ENCODE results near the gene MYOC. TPM values are rescaled to one million over a fixed set of nuclear protein-coding genes. Genes with fewer than 3 reads are reported as not detected.
"Not testable (repeated sequence)": the region's sequence is repeated elsewhere in the genome, so short reads cannot be mapped to it uniquely, and the experiment has no call there.

MYOC gene
- total RNA-seq, 2 experiments from 2014 or later = not detected

DNA sequence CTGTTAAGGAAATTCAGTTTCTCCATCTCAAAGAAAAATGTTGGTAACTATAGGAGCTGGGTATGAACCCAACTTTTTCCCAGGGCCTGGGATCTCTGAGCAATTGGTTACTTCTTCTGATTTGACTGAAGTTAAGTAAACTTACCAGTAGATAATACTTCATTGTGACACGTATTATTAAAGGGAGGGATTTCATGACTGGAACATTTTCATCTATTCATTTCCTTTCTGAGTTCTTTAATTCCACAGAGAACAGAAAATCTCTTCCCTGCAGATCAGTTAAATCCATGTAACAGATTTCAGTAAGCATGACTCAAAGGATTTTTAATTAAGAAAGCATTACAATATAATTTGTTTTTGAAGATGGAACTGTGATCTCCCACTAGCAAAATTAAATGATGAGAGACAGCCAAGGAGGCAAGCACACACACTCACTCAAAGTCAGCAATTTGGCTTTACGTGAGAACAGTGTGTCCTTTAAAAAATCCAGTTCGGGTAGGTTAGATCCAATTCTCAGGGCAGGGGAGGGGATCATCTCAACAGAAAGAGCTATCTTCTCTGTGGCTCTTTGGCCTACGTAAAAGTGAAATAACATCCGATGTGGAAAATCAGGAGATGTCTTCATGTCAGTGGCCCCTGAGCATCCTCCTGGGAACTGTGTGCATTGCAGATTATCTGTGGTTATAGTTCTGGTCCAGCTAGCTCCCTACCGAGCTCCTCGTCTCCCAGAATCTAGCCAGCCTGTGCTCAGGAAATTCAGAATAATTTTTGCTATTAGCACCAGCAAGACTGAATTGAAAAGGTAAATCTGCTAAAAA, 10.8 kb upstream of the MYOC start:
- Mint-ChIP-seq H3K27ac (no peak overlapping the region), H3K9me3 (ENCODE audit: low read depth) (no peaks in the 10 kb centered on the region), H3K36me3 (no peaks in the 10 kb centered on the region), H3K4me1 (no peaks in the 10 kb centered on the region), H3K27me3 (peaks cover 8% of the 10 kb centered on the region), H3K4me3 (no peak overlapping the region)
- DNase-seq = no peak
- CTCF ChIA-PET = no interaction called here
- no peak for ATAC-seq

DNA sequence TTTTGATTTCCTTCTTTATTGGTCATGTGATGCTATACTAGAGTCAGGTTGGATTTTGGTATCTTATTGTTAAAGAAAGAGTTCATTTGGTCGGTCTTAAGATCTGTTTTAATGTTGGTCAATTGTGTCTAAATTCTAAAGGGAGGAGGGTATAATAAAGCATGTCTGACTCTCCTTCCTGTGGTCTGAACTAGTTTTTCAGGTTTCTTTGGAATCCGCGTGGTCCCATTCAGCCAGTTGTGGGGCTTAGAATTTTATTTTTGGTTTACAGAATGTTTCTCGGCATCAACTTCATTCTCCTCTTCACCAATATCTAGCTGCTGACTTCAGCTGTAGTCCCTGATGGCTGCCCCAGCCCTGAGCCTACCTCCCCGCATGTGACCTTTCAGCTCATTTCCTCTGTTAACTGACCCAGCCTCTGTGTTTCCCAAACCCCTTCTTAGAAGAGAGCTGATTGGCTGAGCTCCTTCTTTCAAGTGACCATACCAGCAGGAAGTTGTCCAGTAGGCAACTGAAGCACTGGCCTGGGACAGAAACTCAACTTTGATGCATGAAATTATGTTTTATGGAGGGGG, 8.7 kb upstream of the MYOC start:
- no peak for DNase-seq
- Mint-ChIP-seq H3K9me3 (ENCODE audit: low read depth) (no peaks in the 10 kb centered on the region), H3K27ac (no peak overlapping the region), H3K4me3 (no peak overlapping the region), H3K36me3 (no peaks in the 10 kb centered on the region), H3K4me1 (no peaks in the 10 kb centered on the region), H3K27me3 (peaks cover 12% of the 10 kb centered on the region)
- no peak for ATAC-seq
- CTCF ChIA-PET = interaction anchor here (0.9 to 1.0 kb wide), 2 partner anchors 17 kb away, joined by 3 read pairs; no protein-coding TSS in a partner anchor

DNA sequence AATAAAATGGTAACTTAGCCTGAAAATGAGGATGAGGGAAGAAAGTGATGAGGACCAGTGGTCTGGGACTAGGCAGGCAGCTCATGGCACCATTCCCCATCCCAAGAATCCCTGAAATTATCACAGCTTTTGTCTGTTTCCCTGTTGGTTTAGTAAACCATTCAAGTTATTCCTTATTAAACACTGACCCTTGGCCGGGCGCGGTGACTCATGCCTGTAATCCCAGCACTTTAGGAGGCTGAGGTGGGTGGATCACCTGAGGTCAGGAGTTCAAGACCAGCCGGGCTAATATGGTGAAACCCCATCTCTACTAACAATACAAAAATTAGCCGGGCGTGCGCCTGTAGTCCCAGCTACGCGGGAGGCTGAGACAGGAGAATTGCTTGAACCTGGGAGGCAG, 3.7 kb upstream of the MYOC start:
- H3K36me3 Mint-ChIP-seq; H3K4me3 Mint-ChIP-seq; H3K4me1 Mint-ChIP-seq; DNase-seq; H3K27ac Mint-ChIP-seq; H3K9me3 Mint-ChIP-seq (ENCODE audit: low read depth); ATAC-seq: not testable (repeated sequence)
- CTCF ChIA-PET = interaction anchor here (1.5 to 3.2 kb wide), 4 partner anchors 11 to 325 kb away, joined by 3 to 31 read pairs (median 6); partner anchors contain the start of gene PRRC2C
- H3K27me3 Mint-ChIP-seq = peaks cover 42% of the 10 kb centered on the region

DNA sequence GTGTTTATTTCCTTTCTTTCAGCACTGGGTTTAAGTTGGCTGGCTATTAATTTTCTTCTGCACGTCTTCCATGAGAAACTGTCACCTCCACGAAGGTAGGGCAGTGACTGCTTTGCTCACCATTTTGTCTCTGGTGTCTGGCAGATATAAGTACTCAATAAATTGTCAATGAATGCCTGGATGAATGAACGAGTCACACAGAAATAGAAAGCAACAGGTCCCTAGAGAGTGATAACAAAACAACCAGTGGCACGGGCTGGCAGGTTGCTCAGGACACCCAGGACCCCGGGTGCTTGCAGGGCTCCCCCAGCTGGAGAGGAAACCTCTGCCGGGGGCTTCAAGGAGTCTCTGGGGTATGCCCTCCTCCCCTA, 3.2 kb upstream of the MYOC start:
- no peak overlapping the region for H3K27ac Mint-ChIP-seq
- ATAC-seq = no peak
- H3K4me3 Mint-ChIP-seq = no peak overlapping the region
- H3K4me1 Mint-ChIP-seq = peaks cover 8% of the 10 kb centered on the region
- no peak for DNase-seq
- no peaks in the 10 kb centered on the region for H3K9me3 Mint-ChIP-seq (ENCODE audit: low read depth)
- no peaks in the 10 kb centered on the region for H3K36me3 Mint-ChIP-seq
- H3K27me3 Mint-ChIP-seq = peaks cover 47% of the 10 kb centered on the region
- CTCF ChIA-PET = interaction anchor here (1.0 to 3.2 kb wide), 6 partner anchors 11 to 325 kb away, joined by 3 to 31 read pairs (median 5); partner anchors contain the start of gene PRRC2C

DNA sequence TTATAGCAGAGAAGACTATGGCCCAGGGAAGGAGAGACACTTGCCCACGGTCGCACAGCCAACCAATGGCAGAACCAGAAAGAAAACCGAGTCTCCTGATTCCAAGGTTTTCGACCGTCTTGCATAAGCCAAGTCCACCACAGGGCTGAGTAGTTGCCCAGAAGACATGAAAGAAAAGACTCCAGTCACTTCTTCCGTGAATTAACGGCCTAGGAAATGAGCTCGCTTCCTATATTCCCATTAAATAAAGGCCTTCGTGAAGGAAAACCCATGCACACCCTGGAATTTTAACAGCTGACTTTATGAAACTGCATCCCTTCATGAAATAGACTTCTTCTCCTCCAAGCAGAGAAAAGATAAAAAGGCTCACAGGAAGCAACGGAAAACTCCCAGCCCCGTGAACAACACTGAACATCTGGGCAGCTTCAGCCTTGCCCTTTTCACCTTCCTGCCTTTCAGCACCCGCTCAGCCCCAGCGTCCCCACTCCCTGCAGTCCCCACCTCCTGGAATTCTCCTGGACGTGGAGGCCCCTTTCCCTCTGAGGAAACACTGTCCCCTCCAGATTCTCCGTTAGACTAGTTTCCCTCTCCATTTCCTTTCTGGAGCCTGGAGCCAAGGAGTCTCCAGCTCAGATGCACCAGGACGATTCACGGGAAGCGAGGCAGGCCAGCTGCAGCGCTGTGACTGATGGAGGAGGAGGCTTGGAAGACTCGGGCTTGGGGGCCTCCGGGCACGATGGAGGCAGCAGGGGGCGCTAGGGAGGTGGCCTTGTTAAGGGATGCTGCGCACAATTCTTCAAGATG, 2.7 kb upstream of the MYOC start:
- Mint-ChIP-seq H3K4me3 (peak overlapping the region; percentile 20), H3K9me3 (ENCODE audit: low read depth) (no peaks in the 10 kb centered on the region), H3K27me3 (peaks cover 51% of the 10 kb centered on the region), H3K27ac (no peak overlapping the region), H3K36me3 (no peaks in the 10 kb centered on the region), H3K4me1 (peaks cover 8% of the 10 kb centered on the region)
- CTCF ChIA-PET = interaction anchor here (0.7 to 3.2 kb wide), 10 partner anchors 10 to 326 kb away, joined by 3 to 31 read pairs (median 4); partner anchors contain the start of genes MYOCOS and PRRC2C
- DNase-seq (peak; percentile 85), ATAC-seq (peak; percentile 77)

DNA sequence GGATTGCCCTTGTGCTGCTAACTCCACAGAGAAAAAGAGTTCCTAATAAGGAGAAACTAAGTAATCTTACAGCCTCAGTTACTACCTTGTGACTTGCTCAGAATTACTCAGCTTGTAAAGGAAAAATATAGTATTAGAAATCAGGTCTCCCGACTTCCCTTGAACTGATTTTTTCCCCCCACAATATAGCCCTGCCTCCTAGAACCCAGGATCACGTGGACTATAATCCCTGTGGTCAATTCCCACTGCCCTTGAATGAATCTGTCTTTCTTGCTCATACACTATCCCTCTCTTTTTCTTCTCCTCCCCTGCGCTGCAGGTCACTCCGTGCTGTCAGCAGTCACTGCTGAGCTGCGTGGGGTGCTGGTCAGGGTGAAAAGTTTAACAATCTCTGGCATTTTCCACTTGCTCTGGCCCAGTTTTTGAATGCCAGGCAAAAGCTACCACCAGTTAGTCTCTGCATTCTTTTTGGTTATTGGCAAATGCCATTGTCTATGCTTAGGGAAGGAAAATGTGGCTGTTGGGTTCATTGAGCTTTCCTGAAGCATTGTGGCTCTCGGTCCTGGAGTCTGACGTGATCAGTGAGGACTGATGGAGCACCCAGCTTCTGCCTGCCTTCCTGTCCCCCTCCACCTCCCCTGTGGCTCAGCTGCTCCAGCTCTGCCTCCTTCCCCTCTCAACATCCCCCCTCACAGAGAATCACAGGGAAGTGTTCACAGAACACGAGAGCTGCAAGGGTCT, 1.9 kb upstream of the MYOC start:
- peaks cover 8% of the 10 kb centered on the region for H3K4me1 Mint-ChIP-seq
- H3K4me3 Mint-ChIP-seq = no peak overlapping the region
- no peak overlapping the region for H3K27ac Mint-ChIP-seq
- no peak for ATAC-seq
- CTCF ChIA-PET = interaction anchor here (0.8 to 3.2 kb wide), 6 partner anchors 10 to 147 kb away, joined by 3 to 31 read pairs (median 4); partner anchors contain the start of gene MYOCOS
- H3K36me3 Mint-ChIP-seq = no peaks in the 10 kb centered on the region
- no peak for DNase-seq
- H3K27me3 Mint-ChIP-seq = peaks cover 54% of the 10 kb centered on the region
- no peaks in the 10 kb centered on the region for H3K9me3 Mint-ChIP-seq (ENCODE audit: low read depth)

DNA sequence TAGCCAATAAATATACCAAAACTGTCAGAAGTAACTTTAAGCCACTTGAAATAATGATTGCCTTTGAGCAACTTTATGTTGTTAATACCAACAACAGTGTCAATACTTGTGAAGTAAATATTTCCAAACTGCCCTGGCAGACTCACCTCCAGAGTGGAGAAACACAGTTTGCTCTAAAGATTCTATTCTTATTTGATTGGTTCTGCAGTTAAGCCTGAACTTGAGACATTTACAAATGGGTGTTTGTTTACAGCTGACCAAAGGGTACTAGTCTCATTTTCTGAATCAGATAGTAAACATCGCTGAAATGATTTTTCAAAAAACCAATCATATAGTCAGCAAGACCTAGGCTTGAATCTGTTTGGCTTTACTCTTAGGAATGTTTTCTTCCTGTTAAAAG, 1.3 kb upstream of the MYOC start:
- Mint-ChIP-seq H3K4me1 (peaks cover 8% of the 10 kb centered on the region), H3K36me3 (no peaks in the 10 kb centered on the region), H3K27ac (no peak overlapping the region), H3K27me3 (peaks cover 54% of the 10 kb centered on the region), H3K4me3 (no peak overlapping the region), H3K9me3 (ENCODE audit: low read depth) (no peaks in the 10 kb centered on the region)
- CTCF ChIA-PET = interaction anchor here (2.2 to 3.2 kb wide), 2 partner anchors 9 to 84 kb away, joined by 5 to 31 read pairs; no protein-coding TSS in a partner anchor
- no peak for ATAC-seq
- no peak for DNase-seq

DNA sequence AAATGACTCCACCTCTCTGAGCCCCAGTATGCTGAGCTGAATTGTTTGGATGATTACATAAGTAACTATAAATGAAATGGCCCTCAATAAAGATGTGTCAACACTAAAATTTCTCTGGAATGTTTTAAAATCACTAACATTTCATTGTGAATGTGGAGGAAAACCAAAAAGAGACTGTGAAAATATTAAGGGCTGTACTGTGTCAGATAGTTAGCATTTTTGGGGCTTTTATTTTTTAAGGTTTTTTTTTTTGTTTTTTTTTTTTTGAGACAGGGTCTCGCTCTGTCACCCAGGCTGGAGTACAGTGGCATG, 6.3 kb downstream of the MYOC start:
- peaks cover 16% of the 10 kb centered on the region for H3K27me3 Mint-ChIP-seq
- no peaks in the 10 kb centered on the region for H3K36me3 Mint-ChIP-seq
- peaks cover 10% of the 10 kb centered on the region for H3K4me1 Mint-ChIP-seq
- DNase-seq (no peak), ATAC-seq (no peak)
- no peaks in the 10 kb centered on the region for H3K9me3 Mint-ChIP-seq (ENCODE audit: low read depth)
- no peak overlapping the region for H3K4me3 Mint-ChIP-seq
- CTCF ChIA-PET = interaction anchor here (1.4 to 4.0 kb wide), 6 partner anchors 9 to 340 kb away, joined by 3 to 34 read pairs (median 28); partner anchors contain the start of gene VAMP4
- no peak overlapping the region for H3K27ac Mint-ChIP-seq

DNA sequence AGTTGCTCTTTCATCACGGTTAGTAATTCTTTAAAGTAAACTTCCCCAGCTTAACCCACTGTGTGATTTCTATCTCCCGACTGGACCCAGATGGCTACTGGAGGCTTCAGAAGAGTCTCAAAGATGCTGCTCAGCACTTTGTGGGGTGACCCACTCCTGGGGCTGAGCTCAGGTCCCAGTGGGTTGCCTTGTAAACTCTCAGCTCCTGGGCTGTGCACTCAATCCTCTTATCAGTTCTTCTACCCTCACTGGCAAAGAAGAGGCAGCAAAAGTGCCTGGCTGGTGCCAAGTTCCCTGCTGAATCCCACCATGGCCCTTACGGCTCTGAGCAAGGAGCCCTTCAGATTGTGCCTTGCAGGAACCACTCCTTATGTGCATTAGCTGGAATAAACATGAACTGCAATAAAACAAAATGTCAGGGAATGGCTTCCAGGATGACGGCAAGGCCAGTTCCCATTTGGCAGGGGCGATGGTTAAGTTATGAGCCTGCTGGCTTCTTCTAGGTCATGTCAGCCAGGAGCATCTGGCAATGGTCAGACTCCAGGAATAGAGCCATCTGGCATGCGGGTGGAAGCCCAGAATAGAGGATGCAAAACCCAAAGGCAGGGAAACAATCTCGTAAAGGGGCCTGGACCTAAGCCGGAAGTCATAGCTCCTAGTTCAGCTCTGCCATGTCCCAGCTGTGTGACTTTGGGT, 6.8 kb downstream of the MYOC start:
- H3K36me3 Mint-ChIP-seq = no peaks in the 10 kb centered on the region
- DNase-seq (no peak), ATAC-seq (no peak)
- CTCF ChIA-PET = interaction anchor here (0.8 to 4.0 kb wide), 15 partner anchors 10 to 340 kb away, joined by 3 to 34 read pairs (median 10); partner anchors contain the start of genes DNM3, MYOCOS, PRRC2C and VAMP4
- peaks cover 11% of the 10 kb centered on the region for H3K27me3 Mint-ChIP-seq
- H3K27ac Mint-ChIP-seq = no peak overlapping the region
- H3K4me1 Mint-ChIP-seq = peaks cover 10% of the 10 kb centered on the region
- H3K9me3 Mint-ChIP-seq (ENCODE audit: low read depth) = no peaks in the 10 kb centered on the region
- no peak overlapping the region for H3K4me3 Mint-ChIP-seq

DNA sequence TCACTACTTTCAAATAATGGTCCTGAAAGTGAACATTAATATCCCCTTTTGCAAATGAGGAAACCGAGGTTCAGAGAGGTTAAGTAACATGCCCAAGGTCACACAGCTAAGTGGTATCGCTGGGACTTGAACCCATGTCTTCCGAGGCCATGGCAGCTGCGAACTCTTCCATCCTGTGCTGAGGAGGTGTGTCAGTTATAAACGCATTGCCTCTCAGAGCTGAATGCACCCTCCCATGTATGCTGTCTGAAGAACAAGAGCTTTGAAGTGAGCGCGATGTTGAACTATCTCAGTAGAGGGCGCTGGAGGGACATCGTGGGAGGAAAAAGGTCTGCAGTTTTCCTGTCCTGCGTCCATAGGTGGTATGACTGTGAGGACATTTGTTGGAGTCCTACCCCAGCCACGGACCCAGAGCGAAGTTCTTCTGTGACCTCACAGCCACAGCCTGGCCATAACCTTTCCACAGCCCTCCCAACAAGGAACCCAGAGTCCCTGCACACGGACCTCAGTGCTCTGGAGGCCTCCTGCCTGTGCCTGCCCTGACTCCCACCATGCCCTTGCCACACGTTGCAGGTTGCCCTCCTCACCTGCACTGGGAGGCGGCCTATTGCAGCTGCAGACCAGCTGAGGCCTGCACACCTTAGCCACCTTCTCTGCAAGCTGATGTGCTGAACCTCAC, 7.5 kb downstream of the MYOC start:
- Mint-ChIP-seq H3K4me1 (peaks cover 10% of the 10 kb centered on the region), H3K36me3 (no peaks in the 10 kb centered on the region)
- ATAC-seq = peak; percentile 85

DNA sequence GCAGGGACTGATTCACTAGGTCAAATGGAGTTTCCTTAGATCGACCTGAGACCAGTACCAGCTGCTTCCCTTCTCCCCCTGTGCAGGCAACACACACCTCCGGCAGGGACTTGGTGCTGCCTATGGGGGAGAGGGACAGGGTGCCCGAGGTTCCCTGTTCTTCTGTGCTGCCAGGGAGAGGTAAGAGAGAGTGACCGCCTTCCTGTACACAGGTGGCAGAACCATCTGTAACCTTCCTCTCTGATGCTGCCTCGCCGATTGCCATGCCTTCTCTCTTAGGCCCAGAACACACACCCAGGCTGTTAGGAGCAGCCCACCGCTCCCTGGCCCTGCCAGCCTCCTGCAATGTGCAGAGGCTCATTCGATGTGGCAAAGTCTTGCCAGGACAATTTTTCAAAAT, 9.3 kb downstream of the MYOC start:
- Mint-ChIP-seq H3K9me3 (ENCODE audit: low read depth) (no peaks in the 10 kb centered on the region), H3K4me1 (peaks cover 10% of the 10 kb centered on the region), H3K27ac (no peak overlapping the region), H3K4me3 (no peak overlapping the region), H3K36me3 (no peaks in the 10 kb centered on the region), H3K27me3 (peaks cover 4% of the 10 kb centered on the region)
- ATAC-seq (no peak), DNase-seq (no peak)
- CTCF ChIA-PET = interaction anchor here (1.8 to 4.0 kb wide), 2 partner anchors 12 to 73 kb away, joined by 3 to 31 read pairs; no protein-coding TSS in a partner anchor

More for the DNA sequence above, 7.5 kb downstream of the MYOC start:
- Mint-ChIP-seq H3K9me3 (ENCODE audit: low read depth) (no peaks in the 10 kb centered on the region), H3K4me3 (no peak overlapping the region), H3K27me3 (peaks cover 5% of the 10 kb centered on the region), H3K27ac (no peak overlapping the region)
- CTCF ChIA-PET = interaction anchor here (0.6 to 4.0 kb wide), 36 partner anchors 10 to 352 kb away, joined by 3 to 34 read pairs (median 4); partner anchors contain the start of genes DNM3, MYOCOS, PRRC2C and VAMP4
- peak; percentile 86 for DNase-seq

All from activated CD8-positive, alpha-beta memory T cell treated with anti-CD3 and anti-CD28 coated beads, Interleukin-2, amount 10 ng/mL, durations not matched to agents 7 days and 5 days (primary cell).